Omental fat pad (tissue), 4 donors: ENCODE results near the gene TOM1L2. TPM values are rescaled to one million over a fixed set of nuclear protein-coding genes. Genes with fewer than 3 reads are reported as not detected.
"Not testable (repeated sequence)": the region's sequence is repeated elsewhere in the genome, so short reads cannot be mapped to it uniquely, and the experiment has no call there.

Experiments
- ATAC-seq: fragments of 150-250 bp; one replicate; pipeline ENCODE4 v1.9.1; 2016; ENCODE audit warnings: mild to moderate bottlenecking, moderate library complexity; ENCODE audit not compliant: low FRiP score
- DNase-seq: peaks from one replicate; pipeline ENCODE4 v3.0.0-alpha.2; 2019; ENCODE audit warnings: low spot score
- CTCF ChIP-seq, 3 donors: fragments of 450-650 bp; IDR thresholded peaks; one replicate each; pipeline ENCODE4 v1.5.1; 2016 to 2017; ENCODE audit warnings: antibody characterized with exemption in 3 of 3, mild to moderate bottlenecking in 3 of 3, moderate library complexity in 2 of 3
- total RNA-seq, 4 donors: library from RNA; depleted of rRNA; stranded (reverse); fragments of >200 nt; gene quantifications; one replicate each; pipeline ENCODE4 v1.1.0, GENCODE V29; 2016

TOM1L2 gene
- total RNA-seq, 4 donors from 2014 or later: 25.9 to 30.3 (median 27.6) TPM

GRCh38 chr17:17917394-17917793 is 54.8 kb downstream of the TOM1L2 start:
- no peak for ATAC-seq
- TF ChIP-seq CTCF (IDR thresholded peaks at IDR 0.05): no peak
- DNase-seq: no peak

- no peak for TF ChIP-seq CTCF (IDR thresholded peaks at IDR 0.05)
- DNase-seq (no peak), ATAC-seq (no peak)
Observed at GRCh38 chr17:17915183-17915582, 57.0 kb downstream of the TOM1L2 start.

DNA sequence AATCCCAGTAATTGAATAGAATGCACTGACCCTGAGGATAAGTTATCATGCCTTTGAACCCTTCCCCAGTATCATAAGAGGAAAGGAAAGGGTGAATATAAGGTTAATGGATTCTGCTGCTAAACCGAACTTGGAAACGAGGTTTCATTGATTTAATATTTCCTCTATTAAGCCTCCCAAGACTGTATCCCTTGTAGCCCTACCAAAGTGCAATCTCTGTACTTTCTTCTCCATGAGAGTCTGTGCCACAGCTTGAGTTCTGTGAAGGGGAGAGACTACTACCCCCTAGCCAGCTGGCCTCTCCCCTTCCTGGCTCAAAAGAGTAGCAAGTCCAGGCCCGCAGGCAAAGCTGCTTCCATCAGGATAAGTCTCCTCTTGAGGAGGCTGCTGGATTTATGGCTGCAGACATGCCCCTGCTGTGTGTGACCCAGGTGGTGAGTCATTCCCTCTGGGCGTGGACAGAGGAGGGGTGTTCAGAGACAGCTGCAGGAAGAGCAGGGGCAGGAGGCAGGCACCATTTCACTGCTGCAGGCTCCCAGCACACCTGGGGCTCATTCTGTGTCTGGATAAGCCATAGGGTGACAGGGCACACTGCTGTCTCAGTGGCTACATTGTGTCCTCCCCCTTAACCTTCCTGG is 58.4 kb downstream of the TOM1L2 start:
- no peak for TF ChIP-seq CTCF (IDR thresholded peaks at IDR 0.05)
- peak; percentile 92 for ATAC-seq

DNA sequence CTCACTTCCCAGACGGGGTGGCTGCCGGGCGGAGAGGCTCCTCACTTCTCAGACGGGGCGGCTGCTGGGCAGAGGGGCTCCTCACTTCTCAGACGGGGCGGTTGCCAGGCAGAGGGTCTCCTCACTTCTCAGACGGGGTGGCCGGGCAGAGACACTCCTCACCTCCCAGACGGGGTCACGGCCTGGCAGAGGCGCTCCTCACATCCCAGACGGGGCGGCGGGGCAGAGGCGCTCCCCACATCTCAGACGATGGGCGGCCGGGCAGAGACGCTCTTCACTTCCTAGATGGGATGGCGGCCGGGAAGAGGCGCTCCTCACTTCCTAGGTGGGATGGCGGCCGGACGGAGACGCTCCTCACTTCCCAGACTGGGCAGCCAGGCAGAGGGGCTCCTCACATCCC is 59.9 kb downstream of the TOM1L2 start:
- ATAC-seq, DNase-seq: not testable (repeated sequence)

More for the DNA sequence above, 58.4 kb downstream of the TOM1L2 start:
- DNase-seq: no peak

GRCh38 chr17:17911001-17911613 is 61.1 kb downstream of the TOM1L2 start:
- DNase-seq (no peak), ATAC-seq (no peak)
- no peak for TF ChIP-seq CTCF (IDR thresholded peaks at IDR 0.05)

DNA sequence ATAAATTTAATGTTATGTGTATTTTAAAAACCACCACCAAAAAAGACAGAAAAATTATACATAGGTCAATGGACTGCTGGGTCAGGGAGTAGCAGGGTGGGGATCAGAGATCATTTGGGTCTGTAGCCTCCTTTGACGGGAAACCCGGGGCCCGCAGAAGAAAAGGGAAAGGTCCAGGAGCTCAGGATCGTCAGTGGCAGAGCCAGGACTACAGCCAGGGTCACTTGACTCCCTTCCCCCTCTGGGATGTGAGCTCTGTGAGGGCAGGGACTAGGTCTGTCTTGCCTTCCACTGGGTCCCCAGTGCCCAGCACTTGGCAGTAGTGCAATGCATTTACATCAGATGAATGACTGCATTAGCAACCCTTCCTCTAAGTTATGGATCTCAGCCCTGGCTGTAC is 62.1 kb downstream of the TOM1L2 start:
- DNase-seq: no peak
- TF ChIP-seq CTCF (IDR thresholded peaks at IDR 0.05): no peak
- no peak for ATAC-seq

DNA sequence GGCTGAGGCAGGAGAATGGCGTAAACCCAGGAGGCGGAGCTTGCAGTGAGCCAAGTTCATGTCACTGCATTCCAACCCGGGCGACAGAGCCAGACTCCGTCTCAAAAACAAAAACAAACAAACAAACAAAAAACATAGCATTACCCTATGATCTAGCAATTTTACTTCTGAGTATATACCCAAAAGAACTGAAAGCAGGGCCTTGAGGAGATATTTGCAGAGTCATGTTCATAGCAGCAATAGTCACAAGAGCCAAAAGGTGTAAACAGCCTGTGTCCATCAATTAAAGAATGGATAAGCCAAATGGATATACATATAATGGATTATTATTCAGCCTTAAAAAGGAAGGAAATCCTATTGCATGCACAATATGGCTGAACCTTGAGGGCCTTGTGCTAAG is 63.1 kb downstream of the TOM1L2 start:
- TF ChIP-seq CTCF (IDR thresholded peaks at IDR 0.05): no peak
- ATAC-seq (no peak), DNase-seq (no peak)
